HG02798 (cell line): Measurements from ENCODE around the gene CLEC4E.
"Not testable (repeated sequence)": the region's sequence is repeated elsewhere in the genome, so short reads cannot be mapped to it uniquely, and the experiment has no call there.

Experiments used
- ATAC-seq: cut with Tn5 transposase; IDR thresholded peaks from one replicate; pipeline ENCODE4 v1.9.1; 2021; ENCODE audit warnings: mild to moderate bottlenecking; ENCODE audit not compliant: unreplicated experiment, poor library complexity

Gene CLEC4E

GRCh38 chr12:8544295-8544694 lies 3.6 kb upstream of the CLEC4E start:
- peak; percentile 71 for ATAC-seq

GRCh38 chr12:8541562-8541961 lies 857 bp upstream of the CLEC4E start:
- ATAC-seq: no peak

GRCh38 chr12:8537820-8538219 lies 2.9 kb downstream of the CLEC4E start:
- ATAC-seq: not testable (repeated sequence)

- no peak for ATAC-seq
These were observed 8.7 kb downstream of the CLEC4E start for GRCh38 chr12:8532045-8532444.

GRCh38 chr12:8527250-8528130 lies 13.2 kb downstream of the CLEC4E start:
- no peak for ATAC-seq

- no peak for ATAC-seq
These were observed 21.5 kb downstream of the CLEC4E start for GRCh38 chr12:8519171-8519570.

GRCh38 chr12:8517971-8518370 lies 22.7 kb downstream of the CLEC4E start:
- ATAC-seq: no peak

GRCh38 chr12:8513256-8513655 lies 27.4 kb downstream of the CLEC4E start, which contains the start of gene CLEC4D:
Gene CLEC4D, plus strand, starts transcription at chr12:8513503. Its CDS starts 230 bp downstream, at chr12:8513733.
- no peak for ATAC-seq

- ATAC-seq: no peak
These were observed 31.5 kb downstream of the CLEC4E start for GRCh38 chr12:8508910-8509841.

- ATAC-seq: no peak
These were observed 32.5 kb downstream of the CLEC4E start for GRCh38 chr12:8508223-8508622.

- no peak for ATAC-seq
These were observed 33.1 kb downstream of the CLEC4E start for GRCh38 chr12:8507596-8507995.

GRCh38 chr12:8504351-8504750 lies 36.4 kb downstream of the CLEC4E start:
- no peak for ATAC-seq

- ATAC-seq: no peak
These were observed 39.0 kb downstream of the CLEC4E start for GRCh38 chr12:8501720-8502119.

GRCh38 chr12:8499616-8500015 lies 41.1 kb downstream of the CLEC4E start:
- no peak for ATAC-seq

- ATAC-seq: not testable (repeated sequence)
These were observed 44.6 kb downstream of the CLEC4E start for GRCh38 chr12:8496074-8496473.

- not testable (repeated sequence) for ATAC-seq
These were observed 45.0 kb downstream of the CLEC4E start for GRCh38 chr12:8495671-8496070.

- ATAC-seq: peak; percentile 97
These were observed 47.6 kb downstream of the CLEC4E start for GRCh38 chr12:8493084-8493483.

GRCh38 chr12:8491646-8492530 lies 48.8 kb downstream of the CLEC4E start:
- ATAC-seq: no peak
